SK-N-SH (cell line): Measurements from ENCODE around the gene KCNJ10.

Source experiments
- CTCF ChIP-seq: fragments of 200-600 bp; sonication (generic); IDR thresholded peaks from 2 replicates; pipeline ENCODE4 v1.6.1; 2017; ENCODE audit warnings: antibody characterized with exemption, mild to moderate bottlenecking, moderate library complexity
- JUND ChIP-seq: IDR thresholded peaks from 2 replicates; pipeline ENCODE4 v1.4.0; 2012

- peak; percentile 62 for TF ChIP-seq CTCF
- no peak for TF ChIP-seq JUND
Observed at GRCh38 chr1:160083968-160084770, 14.2 kb upstream of the KCNJ10 start.
